HG03159 (cell line): ENCODE results near the gene MZF1.
A peak's percentile ranks its signal among the peaks of the same experiment; 100 is the strongest.

Source experiments
- ATAC-seq: cut with Tn5 transposase; IDR thresholded peaks from one replicate; pipeline ENCODE4 v1.9.1; 2021; ENCODE audit warnings: mild to moderate bottlenecking, moderate library complexity; ENCODE audit not compliant: unreplicated experiment

Gene MZF1

GRCh38 chr19:58515259-58515658 lies 57.9 kb downstream of the MZF1 start:
- ATAC-seq: no peak

DNA sequence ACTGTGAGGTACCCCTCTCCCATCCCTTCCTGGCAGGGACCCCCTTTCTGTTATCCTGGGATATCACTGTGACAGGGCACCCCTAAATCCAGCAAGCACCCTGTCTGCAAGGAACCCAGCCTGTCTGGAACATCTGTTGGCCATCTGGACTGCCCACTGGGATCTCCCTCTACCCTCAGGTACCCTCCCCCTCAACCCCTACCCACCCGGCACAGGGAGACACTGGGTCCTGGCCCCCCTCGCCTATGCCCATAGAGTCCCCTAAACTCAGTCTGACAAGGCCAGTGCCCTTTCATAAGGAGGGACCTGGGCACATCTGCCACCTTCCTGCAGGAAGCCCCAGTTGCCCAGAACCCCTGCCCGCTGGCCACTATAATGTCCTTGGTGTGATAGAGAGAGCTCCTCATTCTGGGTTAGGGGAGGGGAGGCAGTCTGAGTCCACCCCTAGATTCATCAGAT lies 58.5 kb downstream of the MZF1 start:
- no peak for ATAC-seq

DNA sequence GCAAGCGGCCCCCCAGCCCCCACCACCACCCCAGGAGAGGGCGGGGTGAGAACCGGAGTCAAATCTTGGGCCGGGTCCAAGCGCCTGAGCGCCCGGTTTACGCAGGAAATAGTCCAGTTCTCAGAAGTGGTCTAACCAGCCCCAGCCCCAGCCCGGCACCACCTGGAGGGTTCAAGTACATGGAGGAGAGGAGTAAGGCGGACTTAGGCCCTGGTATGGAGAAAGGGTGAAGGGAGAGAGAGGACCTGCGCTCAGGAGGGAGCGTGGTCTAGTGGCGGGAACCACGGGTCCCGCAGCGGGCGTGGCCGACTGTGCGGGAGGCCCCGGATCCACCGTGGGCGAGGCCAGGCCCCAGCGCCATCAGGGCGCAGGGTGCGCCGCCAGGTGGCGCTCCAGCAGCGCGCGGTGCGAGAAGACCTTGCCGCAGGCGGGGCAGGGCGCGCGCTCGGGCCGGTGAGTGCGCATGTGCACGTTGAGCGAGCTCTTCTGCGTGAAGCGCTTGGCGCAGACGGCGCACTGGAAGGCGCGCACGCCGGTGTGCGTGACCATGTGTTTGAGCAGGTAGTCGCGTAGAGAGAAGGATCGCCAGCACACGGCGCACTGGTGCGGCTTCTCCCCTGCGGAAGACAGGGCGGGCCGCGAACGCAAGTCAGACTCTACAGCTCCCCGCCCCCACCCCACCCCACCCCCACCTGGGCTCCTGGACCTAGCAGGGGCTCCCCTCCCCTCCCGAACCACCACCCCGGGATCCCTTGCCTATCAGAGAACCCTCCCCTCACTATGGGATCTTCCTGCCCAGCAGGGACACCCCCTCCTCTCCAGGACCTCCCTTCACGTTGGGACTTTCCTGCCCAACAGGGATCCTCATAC lies 59.2 kb downstream of the MZF1 start:
- peak; percentile 69 for ATAC-seq

GRCh38 chr19:58513213-58513693 lies 59.9 kb downstream of the MZF1 start:
- ATAC-seq: no peak
